Measurements from ENCODE around the gene RAPSN. TPM values are rescaled to one million over a fixed set of nuclear protein-coding genes. Genes with fewer than 3 reads are reported as not detected.

Gene RAPSN
- total RNA-seq, 1 donor from 2014 or later: 0.54 TPM

DNA sequence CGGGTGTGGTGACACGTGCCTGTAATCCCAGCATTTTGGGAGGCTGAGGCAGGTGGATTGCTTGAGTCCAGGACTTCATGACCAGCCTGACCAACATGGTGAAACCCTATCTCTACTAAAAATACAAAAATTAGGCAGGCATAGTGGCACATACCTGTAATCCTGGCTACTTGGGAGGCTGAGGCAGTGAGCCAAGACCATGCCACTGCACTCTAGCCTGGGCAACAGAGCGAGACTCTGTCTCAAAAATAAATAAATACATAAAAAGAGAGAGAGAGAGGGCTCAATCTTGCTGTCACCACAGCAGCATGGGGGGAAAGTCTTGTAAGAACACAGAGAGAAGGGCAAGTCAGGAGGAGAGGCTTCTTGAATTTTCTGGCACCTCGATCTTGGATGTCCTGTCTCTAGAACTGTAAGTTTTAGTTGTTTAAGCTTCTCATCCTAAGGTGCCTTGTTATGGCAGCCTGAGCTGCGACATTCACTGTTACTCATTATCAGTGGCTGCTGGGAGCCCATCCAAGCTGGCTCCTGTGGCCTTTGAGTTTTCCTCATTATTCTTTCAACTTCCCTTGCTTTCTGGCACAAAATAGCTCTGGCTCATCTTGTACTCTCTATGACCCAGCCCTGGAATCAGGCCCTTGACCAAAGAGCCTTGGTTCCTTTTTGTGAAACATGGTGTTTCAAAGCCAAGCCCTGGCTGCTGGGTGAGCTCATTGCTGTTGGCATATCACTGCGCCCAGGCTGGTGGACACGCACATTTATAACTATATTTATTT is 14.7 kb downstream of the RAPSN start:
- peaks cover 2% of the 10 kb centered on the region for H3K9me3 Mint-ChIP-seq (ENCODE audit: unreplicated experiment)
- DNase-seq: no peak
- H3K27me3 Mint-ChIP-seq (ENCODE audit: unreplicated experiment): peaks cover 4% of the 10 kb centered on the region
- no peak overlapping the region for H3K4me3 Mint-ChIP-seq (ENCODE audit: unreplicated experiment)
- no peaks in the 10 kb centered on the region for H3K36me3 Mint-ChIP-seq (ENCODE audit: unreplicated experiment)
- no peak overlapping the region for H3K27ac Mint-ChIP-seq (ENCODE audit: unreplicated experiment)
- TF ChIP-seq, protein P1, sequence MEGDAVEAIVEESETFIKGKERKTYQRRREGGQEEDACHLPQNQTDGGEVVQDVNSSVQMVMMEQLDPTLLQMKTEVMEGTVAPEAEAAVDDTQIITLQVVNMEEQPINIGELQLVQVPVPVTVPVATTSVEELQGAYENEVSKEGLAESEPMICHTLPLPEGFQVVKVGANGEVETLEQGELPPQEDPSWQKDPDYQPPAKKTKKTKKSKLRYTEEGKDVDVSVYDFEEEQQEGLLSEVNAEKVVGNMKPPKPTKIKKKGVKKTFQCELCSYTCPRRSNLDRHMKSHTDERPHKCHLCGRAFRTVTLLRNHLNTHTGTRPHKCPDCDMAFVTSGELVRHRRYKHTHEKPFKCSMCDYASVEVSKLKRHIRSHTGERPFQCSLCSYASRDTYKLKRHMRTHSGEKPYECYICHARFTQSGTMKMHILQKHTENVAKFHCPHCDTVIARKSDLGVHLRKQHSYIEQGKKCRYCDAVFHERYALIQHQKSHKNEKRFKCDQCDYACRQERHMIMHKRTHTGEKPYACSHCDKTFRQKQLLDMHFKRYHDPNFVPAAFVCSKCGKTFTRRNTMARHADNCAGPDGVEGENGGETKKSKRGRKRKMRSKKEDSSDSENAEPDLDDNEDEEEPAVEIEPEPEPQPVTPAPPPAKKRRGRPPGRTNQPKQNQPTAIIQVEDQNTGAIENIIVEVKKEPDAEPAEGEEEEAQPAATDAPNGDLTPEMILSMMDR (IDR thresholded peaks at IDR 0.05; ENCODE audit: partially characterized antibody, unreplicated experiment): no peak
- H3K4me1 Mint-ChIP-seq (ENCODE audit: low read depth, unreplicated experiment): no peaks in the 10 kb centered on the region

DNA sequence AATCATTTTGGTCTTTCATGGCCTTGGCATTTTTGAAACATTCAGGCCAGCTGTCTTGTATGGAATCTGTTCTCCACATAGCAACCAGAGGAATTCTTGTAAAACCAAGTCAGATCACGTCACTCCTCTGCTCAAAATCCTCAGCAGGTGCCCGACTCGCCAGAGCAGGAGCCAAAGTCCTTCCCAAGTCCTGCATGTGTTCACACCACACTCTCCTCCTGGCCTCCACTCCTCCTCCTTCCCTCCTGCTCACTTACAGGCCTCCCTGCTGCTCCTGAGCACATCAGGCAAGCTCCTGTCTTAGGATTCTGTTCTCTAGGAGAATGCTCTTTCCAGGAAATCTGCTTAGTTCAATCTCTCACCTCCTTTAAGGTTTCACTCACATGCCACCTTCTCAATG is 15.8 kb downstream of the RAPSN start:
- no peak for DNase-seq
- no peaks in the 10 kb centered on the region for H3K4me1 Mint-ChIP-seq (ENCODE audit: low read depth, unreplicated experiment)
- H3K4me3 Mint-ChIP-seq (ENCODE audit: unreplicated experiment): no peak overlapping the region
- TF ChIP-seq, protein P1 (IDR thresholded peaks at IDR 0.05; ENCODE audit: partially characterized antibody, unreplicated experiment): no peak
- peaks cover 2% of the 10 kb centered on the region for H3K27me3 Mint-ChIP-seq (ENCODE audit: unreplicated experiment)
- peaks cover 2% of the 10 kb centered on the region for H3K9me3 Mint-ChIP-seq (ENCODE audit: unreplicated experiment)
- H3K27ac Mint-ChIP-seq (ENCODE audit: unreplicated experiment): no peak overlapping the region
- no peaks in the 10 kb centered on the region for H3K36me3 Mint-ChIP-seq (ENCODE audit: unreplicated experiment)

- H3K27ac Mint-ChIP-seq (ENCODE audit: unreplicated experiment): no peak overlapping the region
- H3K9me3 Mint-ChIP-seq (ENCODE audit: unreplicated experiment): peaks cover 3% of the 10 kb centered on the region
- no peaks in the 10 kb centered on the region for H3K4me1 Mint-ChIP-seq (ENCODE audit: low read depth, unreplicated experiment)
- peaks cover 4% of the 10 kb centered on the region for H3K27me3 Mint-ChIP-seq (ENCODE audit: unreplicated experiment)
- no peak overlapping the region for H3K4me3 Mint-ChIP-seq (ENCODE audit: unreplicated experiment)
- H3K36me3 Mint-ChIP-seq (ENCODE audit: unreplicated experiment): no peaks in the 10 kb centered on the region
- TF ChIP-seq, protein P1 (IDR thresholded peaks at IDR 0.05; ENCODE audit: partially characterized antibody, unreplicated experiment): no peak
- DNase-seq: no peak
Measured at GRCh38 chr11:47431356-47432083, 17.4 kb downstream of the RAPSN start.

DNA sequence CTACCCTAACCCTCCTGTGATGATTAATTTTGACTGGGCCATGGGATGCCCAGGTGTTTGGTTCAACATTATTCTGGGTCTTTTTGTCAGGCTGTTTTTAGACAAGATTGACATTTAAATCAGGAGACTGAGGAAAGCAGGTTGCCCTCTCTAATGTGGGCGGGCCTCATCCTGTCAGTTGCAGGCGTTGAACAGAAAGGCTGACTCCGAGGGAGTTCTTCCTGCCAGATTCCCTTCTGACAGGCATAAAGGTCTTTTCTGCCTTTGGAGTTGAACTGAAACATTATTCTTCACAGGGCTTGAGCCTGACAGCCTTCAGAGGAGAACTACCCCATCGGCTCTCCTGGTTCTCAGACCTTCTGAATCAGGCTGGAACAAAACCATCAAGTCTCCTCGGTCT is 18.4 kb downstream of the RAPSN start:
- no peak for DNase-seq
- no peak overlapping the region for H3K27ac Mint-ChIP-seq (ENCODE audit: unreplicated experiment)
- H3K9me3 Mint-ChIP-seq (ENCODE audit: unreplicated experiment): peaks cover 7% of the 10 kb centered on the region
- H3K4me1 Mint-ChIP-seq (ENCODE audit: low read depth, unreplicated experiment): no peaks in the 10 kb centered on the region
- H3K4me3 Mint-ChIP-seq (ENCODE audit: unreplicated experiment): no peak overlapping the region
- H3K27me3 Mint-ChIP-seq (ENCODE audit: unreplicated experiment): peaks cover 8% of the 10 kb centered on the region
- TF ChIP-seq, protein P1 (IDR thresholded peaks at IDR 0.05; ENCODE audit: partially characterized antibody, unreplicated experiment): no peak
- no peaks in the 10 kb centered on the region for H3K36me3 Mint-ChIP-seq (ENCODE audit: unreplicated experiment)

Measured in glutamatergic neuron (in vitro differentiated cells).